Right cardiac atrium (tissue), 5 donors: ENCODE measurements around the gene MTRR. TPM values are rescaled to one million over a fixed set of nuclear protein-coding genes. Genes with fewer than 3 reads are reported as not detected.

Experiments
- ATAC-seq, 2 donors: fragments of 200-7000 bp; cut with Tn5 transposase; one replicate each; pipeline versions ENCODE4 v1.8.0 to v1.9.1; 2020; ENCODE audit warnings: moderate library complexity in 2 of 2, mild to moderate bottlenecking in 1 of 2
- DNase-seq, 3 donors: peaks; one replicate each; pipeline ENCODE4 v3.0.0-alpha.2; 2020
- H3K27ac ChIP-seq: one replicate; pipeline ENCODE4 v1.5.1; 2013; ENCODE audit warnings: mild to moderate bottlenecking, low read length, control low read depth, moderate library complexity
- H3K27me3 ChIP-seq: one replicate; pipeline ENCODE4 v1.6.1; 2013; ENCODE audit not compliant: control insufficient read depth, insufficient read depth
- H3K4me1 ChIP-seq: one replicate; pipeline ENCODE4 v1.6.1; 2013; ENCODE audit warnings: low read length; ENCODE audit not compliant: control insufficient read depth, insufficient read depth
- H3K4me3 ChIP-seq: one replicate; pipeline ENCODE4 v1.5.1; 2013; ENCODE audit warnings: low read length, control low read depth
- H3K9me3 ChIP-seq: one replicate; pipeline ENCODE4 v1.6.1; 2013; ENCODE audit warnings: low read length; ENCODE audit not compliant: control insufficient read depth
- WGBS: extraction: QIAGEN DNeasy Blood & Tissue Kit; methylation state at CpG from one replicate; pipeline ENCODE4 v1.1.7; 2013; 5-methylcytosine and 5-hydroxymethylcytosine counted together
- intact Hi-C, 4 donors: fragments of 100-400 bp; cut with DNase I; formaldehyde crosslinking; loops; one replicate each; pipeline versions ENCODE4 v1.11.0 to v1.14.0; 2022 to 2023
- polyA plus RNA-seq: library from polyadenylated mRNA; stranded (reverse); fragments of 200-250 nt; gene quantifications from one replicate; pipeline ENCODE4 v1.2.3, GENCODE V29; 2013
- total RNA-seq, 4 donors: library from RNA; stranded (reverse); fragmentation: NEBNext Ultra II Directional; extraction: Animal tissue kit (Norgen Biotek cat#: 25700); gene quantifications; one replicate each; pipeline ENCODE4 v1.2.1, GENCODE V29; 2021
- donor health status: healthy with polysubstance abuse.
- donor health status: DM: no; HTN: yes; CAD: no.
- donor health status: DM: no; HTN: no; CAD: no.
- donor health status: DM: no; HTN: yes; CAD: no; lungs with severe emphysema.
- donor health status: DM: yes; HTN: yes; CAD: no.

Gene MTRR
- total and polyA plus RNA-seq, 5 donors: 15.0 to 41.1 (median 30.8) TPM

- Histone ChIP-seq H3K4me3 (no peak overlapping the region), H3K9me3 (peaks cover 6% of the 10 kb centered on the region), H3K27ac (no peak overlapping the region), H3K4me1 (no peaks in the 10 kb centered on the region), H3K27me3 (no peaks in the 10 kb centered on the region)
- 91% methylated on average over 3 of the region's 3 CpGs for WGBS
- DNase-seq (no peak), ATAC-seq (no peak)
- intact Hi-C loops: no loop called here
Measured at GRCh38 chr5:7876867-7877266, 7.9 kb downstream of the MTRR start.

GRCh38 chr5:7877851-7878250 is 8.9 kb downstream of the MTRR start:
- 62% methylated on average over 9 of the region's 9 CpGs for WGBS
- Histone ChIP-seq H3K4me3 (no peak overlapping the region), H3K27me3 (no peaks in the 10 kb centered on the region), H3K9me3 (peaks cover 6% of the 10 kb centered on the region), H3K27ac (no peak overlapping the region), H3K4me1 (no peaks in the 10 kb centered on the region)
- ATAC-seq (no peak), DNase-seq (peak in 1 of 3 donors; percentile 34)
- intact Hi-C loops: no loop called here

GRCh38 chr5:7878381-7878873 is 9.5 kb downstream of the MTRR start:
- DNase-seq (no peak), ATAC-seq (no peak)
- no peak overlapping the region for H3K4me3 ChIP-seq
- H3K4me1 ChIP-seq: no peaks in the 10 kb centered on the region
- peaks cover 6% of the 10 kb centered on the region for H3K9me3 ChIP-seq
- no peak overlapping the region for H3K27ac ChIP-seq
- no peaks in the 10 kb centered on the region for H3K27me3 ChIP-seq
- intact Hi-C loops: no loop called here

- Histone ChIP-seq H3K4me1 (no peaks in the 10 kb centered on the region), H3K9me3 (peaks cover 5% of the 10 kb centered on the region), H3K27me3 (no peaks in the 10 kb centered on the region), H3K27ac (no peak overlapping the region), H3K4me3 (no peak overlapping the region)
- DNase-seq (no peak), ATAC-seq (no peak)
- intact Hi-C loops: no loop called here
- 92% methylated on average over 4 of the region's 4 CpGs for WGBS
Measured at GRCh38 chr5:7881091-7881490, 12.1 kb downstream of the MTRR start.

GRCh38 chr5:7881816-7882215 is 12.9 kb downstream of the MTRR start:
- DNase-seq: no peak
- Histone ChIP-seq H3K4me3 (no peak overlapping the region), H3K27ac (no peak overlapping the region), H3K27me3 (no peaks in the 10 kb centered on the region), H3K4me1 (no peaks in the 10 kb centered on the region), H3K9me3 (peaks cover 4% of the 10 kb centered on the region)
- WGBS: 90% methylated on average over 2 of the region's 2 CpGs
- no peak for ATAC-seq
- intact Hi-C loops: no loop called here

GRCh38 chr5:7882926-7883325 is 14.0 kb downstream of the MTRR start:
- DNase-seq: no peak
- H3K27ac ChIP-seq: no peak overlapping the region
- peaks cover 4% of the 10 kb centered on the region for H3K9me3 ChIP-seq
- intact Hi-C loops: no loop called here
- no peak overlapping the region for H3K4me3 ChIP-seq
- H3K27me3 ChIP-seq: no peaks in the 10 kb centered on the region
- WGBS: 81% methylated on average over 4 of the region's 4 CpGs
- ATAC-seq: no peak
- no peaks in the 10 kb centered on the region for H3K4me1 ChIP-seq

- intact Hi-C loops: no loop called here
- 65% methylated on average over 5 of the region's 5 CpGs for WGBS
- peaks cover 3% of the 10 kb centered on the region for H3K9me3 ChIP-seq
- no peak overlapping the region for H3K4me3 ChIP-seq
- DNase-seq: no peak
- H3K27ac ChIP-seq: no peak overlapping the region
- H3K27me3 ChIP-seq: no peaks in the 10 kb centered on the region
- H3K4me1 ChIP-seq: no peaks in the 10 kb centered on the region
- ATAC-seq: peak in 1 of 2 donors; percentile 47
Measured at GRCh38 chr5:7884491-7885267, 15.7 kb downstream of the MTRR start.

- DNase-seq (no peak), ATAC-seq (no peak)
- H3K27me3 ChIP-seq: no peaks in the 10 kb centered on the region
- no peak overlapping the region for H3K27ac ChIP-seq
- H3K4me1 ChIP-seq: no peaks in the 10 kb centered on the region
- intact Hi-C loops: no loop called here
- 70% methylated on average over 7 of the region's 7 CpGs for WGBS
- no peaks in the 10 kb centered on the region for H3K9me3 ChIP-seq
- no peak overlapping the region for H3K4me3 ChIP-seq
Measured at GRCh38 chr5:7886849-7887475, 18.0 kb downstream of the MTRR start.

GRCh38 chr5:7888901-7889300 is 20.0 kb downstream of the MTRR start:
- Histone ChIP-seq H3K9me3 (no peaks in the 10 kb centered on the region), H3K27me3 (no peaks in the 10 kb centered on the region), H3K4me1 (no peaks in the 10 kb centered on the region), H3K27ac (no peak overlapping the region), H3K4me3 (no peak overlapping the region)
- 94% methylated on average over 9 of the region's 9 CpGs for WGBS
- no peak for DNase-seq
- intact Hi-C loops: no loop called here
- ATAC-seq: no peak

- WGBS: 73% methylated on average over 5 of the region's 5 CpGs
- DNase-seq: no peak
- no peaks in the 10 kb centered on the region for H3K27me3 ChIP-seq
- no peak overlapping the region for H3K4me3 ChIP-seq
- H3K9me3 ChIP-seq: peaks cover under 1% of the 10 kb centered on the region
- intact Hi-C loops: no loop called here
- H3K27ac ChIP-seq: no peak overlapping the region
- ATAC-seq: no peak
- no peaks in the 10 kb centered on the region for H3K4me1 ChIP-seq
Measured at GRCh38 chr5:7894439-7894838, 25.5 kb downstream of the MTRR start.

- H3K27ac ChIP-seq: no peak overlapping the region
- DNase-seq (no peak), ATAC-seq (no peak)
- intact Hi-C loops: no loop called here
- no peak overlapping the region for H3K4me3 ChIP-seq
- WGBS: 86% methylated on average over 2 of the region's 2 CpGs
- peaks cover 2% of the 10 kb centered on the region for H3K9me3 ChIP-seq
- no peaks in the 10 kb centered on the region for H3K27me3 ChIP-seq
- no peaks in the 10 kb centered on the region for H3K4me1 ChIP-seq
Measured at GRCh38 chr5:7894860-7895259, 25.9 kb downstream of the MTRR start.
